Measurements from ENCODE around the gene SPATA3.

DNA sequence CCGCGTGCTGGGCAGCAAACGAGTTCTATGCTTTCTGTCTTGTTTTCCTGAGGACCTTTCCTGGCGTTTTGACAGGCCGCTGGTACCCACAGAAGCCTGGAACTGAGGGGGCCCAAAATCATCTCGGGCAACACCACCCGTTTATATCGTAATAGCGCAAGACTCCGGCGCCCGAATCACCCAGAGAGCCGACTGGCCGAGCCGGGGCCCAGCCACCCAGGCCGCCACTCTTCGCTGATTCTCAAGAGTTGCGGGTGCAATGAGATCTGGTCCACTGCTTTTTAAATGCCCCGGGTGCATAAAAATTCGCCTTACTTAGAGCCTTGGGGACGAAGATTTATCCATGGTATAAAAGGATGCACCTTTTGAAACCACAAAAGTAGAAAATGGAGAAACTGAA, 6.2 kb upstream of the SPATA3 start:
- TF ChIP-seq POLR2A (IDR thresholded peaks at IDR 0.05), result no peak
- no peak for TF ChIP-seq CTCF (IDR thresholded peaks at IDR 0.05)
